Stimulated activated CD8-positive, alpha-beta memory T cell treated with anti-CD3 and anti-CD28 coated beads, Interleukin-12 subunit alpha, Interleukin-12 subunit beta, amount 100 ng/mL, for 1 hour (primary cell): Measurements from ENCODE around the gene CFAP100.

Experiments
- DNase-seq: peaks from one replicate; pipeline ENCODE4 v3.0.0-alpha.2; 2020; ENCODE audit warnings: low read depth

CFAP100 gene

GRCh38 chr3:126421573-126422119, 26.9 kb downstream of the CFAP100 start:
- no peak for DNase-seq

GRCh38 chr3:126422121-126422520, 27.4 kb downstream of the CFAP100 start:
- DNase-seq = no peak

GRCh38 chr3:126422571-126423091, 27.9 kb downstream of the CFAP100 start:
- DNase-seq = no peak

GRCh38 chr3:126423191-126424038, 28.7 kb downstream of the CFAP100 start:
- no peak for DNase-seq

GRCh38 chr3:126424039-126424717, 29.5 kb downstream of the CFAP100 start:
- DNase-seq = no peak

GRCh38 chr3:126424751-126425150, 30.0 kb downstream of the CFAP100 start:
- no peak for DNase-seq

GRCh38 chr3:126431103-126431534, 36.4 kb downstream of the CFAP100 start:
- DNase-seq = no peak

GRCh38 chr3:126432361-126433104, 37.8 kb downstream of the CFAP100 start:
- no peak for DNase-seq

- no peak for DNase-seq
These were observed 38.4 kb downstream of the CFAP100 start for GRCh38 chr3:126433105-126433430.

GRCh38 chr3:126433496-126434263, 39.0 kb downstream of the CFAP100 start:
- DNase-seq = no peak

GRCh38 chr3:126434264-126434590, 39.5 kb downstream of the CFAP100 start:
- DNase-seq = no peak

GRCh38 chr3:126434931-126435411, 40.3 kb downstream of the CFAP100 start:
- no peak for DNase-seq

GRCh38 chr3:126435456-126436315, 41.0 kb downstream of the CFAP100 start:
- no peak for DNase-seq

- DNase-seq = no peak
These were observed 42.4 kb downstream of the CFAP100 start for GRCh38 chr3:126436826-126437717.

- DNase-seq = no peak
These were observed 43.5 kb downstream of the CFAP100 start for GRCh38 chr3:126438186-126438585.

- DNase-seq = no peak
These were observed 44.0 kb downstream of the CFAP100 start for GRCh38 chr3:126438746-126439145.

GRCh38 chr3:126439346-126439967, 44.7 kb downstream of the CFAP100 start:
- no peak for DNase-seq

- DNase-seq = no peak
These were observed 45.4 kb downstream of the CFAP100 start for GRCh38 chr3:126439968-126440708.
